ENCODE measurements around the gene GHDC.
"Not testable (repeated sequence)": the region's sequence is repeated elsewhere in the genome, so short reads cannot be mapped to it uniquely, and the experiment has no call there.

The GHDC gene

DNA sequence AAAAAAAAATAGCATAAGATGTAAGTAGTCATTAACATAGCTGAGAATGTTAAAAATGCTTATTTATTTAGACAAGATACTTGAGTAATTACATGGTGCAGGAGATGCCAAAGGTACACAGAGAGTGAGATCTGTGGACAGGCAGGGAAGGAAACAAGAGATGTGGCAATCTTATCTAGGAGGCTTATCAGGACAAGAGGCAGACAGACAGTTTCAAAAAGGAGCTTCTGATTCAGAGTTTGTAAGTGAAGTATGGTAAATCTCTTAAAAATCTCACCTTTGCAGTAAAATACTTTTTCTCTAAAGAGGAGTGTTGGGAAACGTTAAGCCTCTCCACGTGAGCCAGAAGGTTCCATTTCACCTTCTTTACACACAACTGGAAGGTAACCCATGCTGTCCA, 19.9 kb upstream of the GHDC start:
- Mint-ChIP-seq H3K36me3 (peaks cover 10% of the 10 kb centered on the region), H3K27me3 (no peaks in the 10 kb centered on the region)

DNA sequence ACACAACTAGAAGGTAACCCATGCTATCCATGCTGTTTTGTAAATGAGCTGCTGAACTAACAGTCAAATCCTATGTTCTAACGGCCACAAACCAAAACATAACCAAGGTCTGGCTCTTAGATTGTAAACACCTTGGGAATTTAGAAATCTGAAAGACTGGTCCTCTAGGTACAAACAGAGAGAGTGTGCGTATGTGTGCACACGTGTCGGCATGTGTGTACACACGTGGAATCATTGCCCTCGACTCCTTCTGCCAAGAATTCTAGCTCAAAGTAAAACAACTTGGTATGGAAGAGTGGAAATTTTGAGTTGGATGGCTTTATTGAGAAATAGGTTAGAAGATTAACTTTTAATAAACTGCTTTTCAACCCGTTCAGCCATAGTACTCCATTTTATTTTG, 18.1 kb upstream of the GHDC start:
- Mint-ChIP-seq H3K27me3 (no peaks in the 10 kb centered on the region), H3K4me1 (no peaks in the 10 kb centered on the region), H3K36me3 (peaks cover 12% of the 10 kb centered on the region), H3K27ac (no peak overlapping the region), H3K4me3 (no peak overlapping the region), H3K9me3 (no peaks in the 10 kb centered on the region)

More for the DNA sequence above, 19.9 kb upstream of the GHDC start:
- Mint-ChIP-seq H3K4me1 (no peaks in the 10 kb centered on the region), H3K27ac (peak overlapping the region; percentile 26), H3K9me3 (no peaks in the 10 kb centered on the region), H3K4me3 (no peak overlapping the region)

DNA sequence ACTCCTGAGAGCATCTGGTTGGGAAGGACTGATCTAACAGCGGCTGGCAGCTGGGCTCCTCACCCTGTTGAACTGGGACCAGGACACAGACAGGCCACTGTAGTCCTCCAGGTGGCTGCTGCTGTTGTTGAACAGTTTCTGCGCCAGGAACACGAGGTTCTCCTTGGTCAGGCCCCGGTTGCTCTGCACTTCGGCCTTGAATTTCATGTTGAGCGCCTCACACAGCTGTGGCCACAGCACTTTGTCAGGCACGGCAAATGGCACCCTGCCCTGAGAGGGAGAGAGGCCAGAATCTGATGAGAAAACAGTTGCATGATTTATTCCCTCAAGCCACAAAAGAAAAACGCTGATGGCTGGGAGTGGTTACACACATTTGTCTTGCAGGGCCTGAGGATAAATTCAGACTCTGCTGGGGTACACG, 17.6 kb upstream of the GHDC start:
- H3K27me3 Mint-ChIP-seq, H3K36me3 Mint-ChIP-seq, H3K4me3 Mint-ChIP-seq, H3K9me3 Mint-ChIP-seq, H3K4me1 Mint-ChIP-seq: not testable (repeated sequence)
- peak overlapping the region; percentile 35 for H3K27ac Mint-ChIP-seq

DNA sequence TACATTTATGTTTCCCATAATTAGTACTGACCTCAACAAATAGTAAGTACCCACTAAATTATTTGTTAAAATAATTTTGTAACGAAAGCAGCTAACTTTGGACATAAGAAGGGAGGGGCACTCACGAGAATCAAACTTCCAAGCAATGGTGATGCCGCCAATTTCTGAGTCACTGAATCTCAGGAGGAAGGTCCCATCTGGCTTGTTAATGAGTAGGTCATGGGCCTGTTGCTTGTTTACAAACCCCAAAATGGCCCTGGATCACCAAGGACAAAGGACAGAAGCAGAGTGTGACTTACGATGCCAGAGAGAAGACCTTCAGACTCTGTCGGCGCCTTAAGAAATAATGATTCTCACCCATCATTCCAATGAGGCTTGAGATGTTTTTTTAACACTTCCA, 15.8 kb upstream of the GHDC start:
- Mint-ChIP-seq H3K27me3 (no peaks in the 10 kb centered on the region), H3K4me1 (no peaks in the 10 kb centered on the region), H3K4me3 (no peak overlapping the region), H3K27ac (no peak overlapping the region), H3K36me3 (peaks cover 11% of the 10 kb centered on the region), H3K9me3 (no peaks in the 10 kb centered on the region)

DNA sequence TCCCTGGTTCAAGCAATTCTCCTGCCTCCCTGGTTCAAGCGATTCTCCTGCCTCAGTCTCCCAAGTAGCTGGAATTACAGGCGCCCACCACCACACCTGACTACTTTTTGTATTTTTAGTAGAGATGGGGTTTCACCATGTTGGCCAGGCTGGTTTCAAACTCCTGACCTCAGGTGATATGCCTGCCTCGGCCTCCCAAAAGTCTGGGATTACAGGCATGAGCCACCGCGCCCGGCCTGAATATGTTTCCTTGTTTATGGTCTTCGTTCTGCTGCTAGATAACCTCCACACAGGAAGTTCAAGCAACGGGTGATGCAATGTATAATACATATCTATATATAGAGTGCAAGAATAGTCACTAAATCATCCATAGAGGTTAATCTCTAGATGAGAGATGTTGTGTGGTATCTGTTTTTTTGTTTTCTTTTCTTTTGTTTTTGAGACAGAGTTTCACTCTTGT, 11.9 kb upstream of the GHDC start:
- not testable (repeated sequence) for H3K4me1 Mint-ChIP-seq, H3K36me3 Mint-ChIP-seq, H3K27me3 Mint-ChIP-seq, H3K9me3 Mint-ChIP-seq, H3K4me3 Mint-ChIP-seq
- peak overlapping the region; percentile 51 for H3K27ac Mint-ChIP-seq

DNA sequence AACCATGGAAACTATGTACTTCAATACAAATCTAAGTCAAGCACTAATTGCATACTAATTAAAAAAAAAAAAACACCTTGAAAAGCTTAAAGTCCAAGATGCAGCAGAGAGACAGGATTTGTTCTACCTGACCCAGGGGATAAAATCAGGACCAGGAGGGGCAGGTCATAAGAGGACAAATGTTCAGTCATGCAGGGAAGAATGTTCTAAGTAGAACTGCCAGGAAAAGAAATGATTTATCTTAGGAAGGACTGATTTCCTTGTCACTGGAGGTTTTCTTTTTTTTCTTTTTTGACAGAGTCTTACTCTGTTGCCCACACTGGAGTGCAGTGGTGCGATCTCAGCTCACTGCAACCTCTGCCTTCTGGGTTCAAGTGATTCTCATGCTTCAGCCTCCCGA, 9.1 kb upstream of the GHDC start:
- Mint-ChIP-seq H3K4me3 (no peak overlapping the region), H3K36me3 (peaks cover 4% of the 10 kb centered on the region), H3K27ac (peak overlapping the region; percentile 8), H3K4me1 (no peaks in the 10 kb centered on the region), H3K9me3 (no peaks in the 10 kb centered on the region), H3K27me3 (no peaks in the 10 kb centered on the region)

DNA sequence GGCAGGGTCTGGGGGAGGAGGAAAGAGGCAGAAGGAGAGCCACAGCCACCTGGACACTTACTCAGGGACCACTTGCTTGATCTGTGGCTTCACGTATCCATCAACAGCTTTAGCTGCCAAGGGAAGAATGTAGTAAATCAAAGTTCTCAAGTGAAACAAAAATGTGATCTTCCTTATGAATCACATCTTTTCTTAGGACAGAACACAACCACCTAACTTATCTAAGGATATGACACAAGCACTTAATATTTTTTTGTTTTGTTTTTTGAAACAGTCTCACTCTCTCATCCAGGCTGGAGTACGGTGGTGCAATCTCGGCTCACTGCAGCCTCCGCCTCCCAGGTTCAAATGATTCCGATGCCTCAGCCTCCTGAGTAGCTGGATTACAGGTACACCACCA, 8.4 kb upstream of the GHDC start:
- Mint-ChIP-seq H3K4me3 (no peak overlapping the region), H3K27ac (peak overlapping the region; percentile 8), H3K4me1 (no peaks in the 10 kb centered on the region), H3K36me3 (peaks cover 4% of the 10 kb centered on the region), H3K27me3 (no peaks in the 10 kb centered on the region), H3K9me3 (no peaks in the 10 kb centered on the region)

DNA sequence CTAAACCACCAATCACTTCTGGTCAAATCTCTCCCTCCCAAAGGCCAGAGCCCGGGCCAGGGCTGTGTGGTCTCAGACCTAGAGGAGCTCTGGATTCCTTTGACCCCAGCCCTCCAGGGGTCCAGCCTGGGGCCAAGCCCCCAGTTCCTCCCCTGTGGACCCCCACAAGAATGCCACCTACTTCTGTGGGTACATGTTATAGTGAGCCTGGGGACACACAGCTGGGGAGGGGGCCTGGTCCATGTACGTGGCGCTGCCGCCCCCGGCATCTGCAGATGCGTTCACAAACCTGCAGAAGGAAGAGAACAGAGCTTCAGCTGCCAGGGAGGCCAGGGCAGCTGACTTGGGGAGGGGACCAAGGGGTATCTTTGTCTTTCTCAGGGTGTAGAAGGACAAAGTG, 7.9 kb upstream of the GHDC start:
- no peaks in the 10 kb centered on the region for H3K9me3 Mint-ChIP-seq
- no peak overlapping the region for H3K4me3 Mint-ChIP-seq
- H3K36me3 Mint-ChIP-seq: peaks cover 5% of the 10 kb centered on the region
- no peaks in the 10 kb centered on the region for H3K4me1 Mint-ChIP-seq
- no peak overlapping the region for H3K27ac Mint-ChIP-seq
- no peaks in the 10 kb centered on the region for H3K27me3 Mint-ChIP-seq

DNA sequence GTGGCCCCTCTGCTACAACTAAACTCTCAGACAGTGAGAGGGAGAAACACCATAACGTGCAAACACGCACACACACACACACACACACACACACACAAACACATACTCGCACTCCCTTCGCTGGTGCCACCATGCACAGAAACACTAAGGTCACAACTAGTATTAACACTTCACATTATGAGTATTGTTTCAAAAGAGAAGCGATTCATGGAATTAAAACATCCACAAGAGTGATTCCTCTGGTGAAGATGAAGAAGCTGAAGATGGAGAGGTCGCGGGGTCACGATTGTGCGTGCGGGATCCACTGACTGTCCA, 7.1 kb upstream of the GHDC start:
- peak overlapping the region; percentile 48 for H3K27ac Mint-ChIP-seq
- no peaks in the 10 kb centered on the region for H3K9me3 Mint-ChIP-seq
- no peak overlapping the region for H3K4me3 Mint-ChIP-seq
- peaks cover 5% of the 10 kb centered on the region for H3K36me3 Mint-ChIP-seq
- H3K27me3 Mint-ChIP-seq: no peaks in the 10 kb centered on the region
- no peaks in the 10 kb centered on the region for H3K4me1 Mint-ChIP-seq

DNA sequence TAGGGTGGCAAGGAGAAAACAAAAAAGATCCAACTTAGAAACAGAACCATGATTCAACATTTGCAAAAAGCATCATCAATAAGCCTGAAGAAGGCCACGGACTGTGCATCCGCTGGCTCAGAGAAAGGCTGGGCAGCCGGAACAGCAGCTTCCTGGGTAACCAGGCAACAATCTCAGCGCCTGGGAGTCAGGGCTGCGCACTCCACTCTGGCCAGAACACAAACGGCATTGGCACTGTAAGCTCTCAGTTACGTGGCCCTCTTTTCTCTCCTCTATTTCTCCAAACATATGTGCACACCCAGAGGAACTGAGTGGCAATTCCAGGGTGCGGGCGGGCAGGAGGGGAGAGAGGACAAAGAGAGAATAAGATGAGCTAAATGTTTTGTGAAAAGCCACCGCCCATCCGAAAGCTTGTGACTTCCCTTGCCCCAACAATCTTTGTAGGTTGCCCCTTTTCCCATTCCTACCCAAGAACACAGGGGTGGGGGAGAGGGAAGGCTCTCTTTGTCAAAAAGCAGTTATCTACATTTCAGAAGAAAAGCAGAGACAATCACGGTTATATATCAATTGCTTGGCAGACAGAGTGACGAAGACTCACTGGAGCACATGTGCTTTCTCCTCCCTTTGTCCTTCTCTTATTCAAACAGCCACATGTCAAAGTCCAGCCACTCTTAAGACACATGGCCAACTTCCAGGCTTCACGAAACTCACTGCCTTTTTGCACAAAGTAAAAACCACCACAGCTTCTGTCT, 6.6 kb upstream of the GHDC start:
- Mint-ChIP-seq H3K27ac (peak overlapping the region; percentile 43), H3K9me3 (no peaks in the 10 kb centered on the region), H3K27me3 (no peaks in the 10 kb centered on the region), H3K4me3 (no peak overlapping the region), H3K36me3 (peaks cover 5% of the 10 kb centered on the region), H3K4me1 (no peaks in the 10 kb centered on the region)

DNA sequence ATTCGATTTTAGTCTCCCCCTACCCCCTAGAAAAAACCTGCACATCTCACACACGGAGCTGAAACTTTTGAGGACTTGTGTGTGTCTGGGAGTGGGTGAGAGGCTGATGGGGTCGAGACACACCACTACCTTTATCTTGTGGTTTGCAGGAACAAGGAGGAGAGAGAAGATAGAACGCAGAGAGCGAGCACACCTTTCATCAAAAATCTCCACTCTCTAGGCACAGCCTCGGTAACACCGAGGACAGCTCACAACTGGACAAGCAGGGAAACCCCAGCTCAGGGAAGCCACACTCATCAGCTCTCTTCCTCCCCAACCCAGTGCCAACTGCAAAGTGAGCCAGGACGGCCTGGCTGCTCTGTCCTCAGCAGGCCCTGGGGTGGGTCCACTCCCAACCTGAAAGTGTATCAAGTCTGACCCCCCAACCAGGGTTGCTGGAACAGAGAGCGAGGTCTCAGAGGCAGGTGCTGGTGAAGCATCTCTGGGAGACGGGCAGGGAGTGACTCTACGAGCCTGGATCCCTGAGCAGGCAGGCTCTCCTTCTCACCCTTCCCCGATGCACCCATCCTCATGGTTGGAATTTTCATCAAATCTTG, 5.2 kb upstream of the GHDC start:
- Mint-ChIP-seq H3K27ac (peak overlapping the region; percentile 42), H3K4me1 (peaks cover 1% of the 10 kb centered on the region), H3K36me3 (peaks cover 3% of the 10 kb centered on the region), H3K27me3 (no peaks in the 10 kb centered on the region), H3K9me3 (no peaks in the 10 kb centered on the region), H3K4me3 (no peak overlapping the region)

DNA sequence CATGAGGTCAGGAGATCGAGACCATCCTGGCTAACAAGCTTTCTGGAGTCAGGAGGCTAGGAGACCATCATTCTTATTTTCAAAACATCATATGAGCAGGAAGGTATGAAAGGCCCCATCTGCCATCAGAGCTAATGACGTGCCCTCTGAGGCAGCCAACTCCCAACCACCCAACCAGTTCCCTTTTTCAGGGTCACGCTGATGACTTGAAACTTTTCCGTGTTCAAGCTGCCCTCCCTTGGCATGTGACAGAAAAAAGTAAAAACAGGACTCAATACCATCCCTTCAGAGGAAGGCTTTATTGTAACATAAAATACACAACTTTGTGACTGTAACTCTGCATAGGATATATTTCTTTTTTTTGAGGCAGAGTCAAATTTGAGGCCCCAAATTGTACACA, 4.6 kb upstream of the GHDC start:
- Mint-ChIP-seq H3K27ac (no peak overlapping the region), H3K27me3 (no peaks in the 10 kb centered on the region), H3K4me1 (peaks cover 7% of the 10 kb centered on the region), H3K36me3 (peaks cover 3% of the 10 kb centered on the region), H3K9me3 (no peaks in the 10 kb centered on the region), H3K4me3 (no peak overlapping the region)

DNA sequence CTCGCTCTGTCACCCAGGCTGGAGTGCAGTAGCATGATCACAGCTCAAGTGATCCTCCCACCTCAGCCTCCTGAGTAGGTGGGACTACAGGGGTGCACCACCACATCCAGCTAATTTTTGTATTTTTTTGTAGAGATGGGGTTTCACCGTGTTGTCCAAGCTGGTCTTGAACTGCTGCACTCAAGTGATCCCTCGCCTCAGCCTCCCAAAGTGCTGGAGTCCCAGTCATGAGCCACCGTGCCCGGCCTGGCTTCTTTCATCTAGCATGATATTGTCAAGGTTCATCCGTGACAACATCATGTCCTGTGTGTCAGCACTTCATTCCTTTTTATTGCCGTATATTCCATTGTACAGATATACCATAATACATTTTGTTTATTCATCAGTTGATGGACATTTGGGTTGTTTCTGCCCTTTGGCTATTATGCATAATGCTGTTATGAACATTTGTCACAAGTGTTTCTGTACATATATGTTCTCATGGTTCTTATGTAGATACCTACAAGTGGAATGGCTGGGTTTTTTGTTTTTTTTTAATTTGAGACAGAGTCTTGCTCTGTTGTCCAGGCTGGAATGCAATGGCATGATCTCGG, 3.4 kb upstream of the GHDC start:
- Mint-ChIP-seq H3K27ac (peak overlapping the region; percentile 46), H3K27me3 (no peaks in the 10 kb centered on the region), H3K4me1 (peaks cover 18% of the 10 kb centered on the region), H3K4me3 (no peak overlapping the region), H3K36me3 (peaks cover 3% of the 10 kb centered on the region), H3K9me3 (no peaks in the 10 kb centered on the region)

DNA sequence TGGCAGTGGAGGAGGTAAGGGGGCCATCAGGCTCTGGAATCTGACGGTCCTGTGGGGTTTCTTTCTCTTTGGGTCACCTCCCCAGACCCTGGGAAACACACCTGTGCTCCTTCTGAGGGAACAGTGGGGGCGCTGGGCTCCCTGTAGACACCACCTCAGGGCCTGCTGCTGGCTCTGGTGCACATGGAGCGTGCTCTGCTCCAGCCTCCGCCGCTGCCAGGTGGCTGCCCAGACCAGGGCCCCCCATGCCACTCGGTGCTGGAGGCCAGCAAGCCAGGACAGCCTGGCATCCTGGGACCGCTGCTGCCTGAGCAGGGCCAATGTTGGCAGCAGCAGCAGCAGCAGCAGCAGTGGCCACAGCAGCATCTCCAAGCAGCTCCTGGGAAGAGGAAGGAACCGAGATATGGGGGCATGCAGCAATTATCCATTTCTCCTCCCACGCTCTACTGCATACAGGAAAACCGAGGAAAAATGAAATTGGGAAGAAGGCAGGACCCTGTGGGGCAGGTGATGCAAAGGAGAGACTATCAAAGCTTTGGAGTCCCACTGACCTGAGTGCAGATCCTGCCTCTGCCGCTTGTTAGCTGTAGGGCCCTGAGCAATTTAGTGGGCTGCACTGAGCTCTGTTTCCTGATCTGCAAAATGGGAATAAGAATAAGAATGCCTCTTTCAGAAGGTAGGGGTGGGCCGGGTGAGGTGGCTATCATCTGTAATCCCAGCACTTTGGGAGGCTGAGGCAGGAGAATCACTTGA, 902 bp downstream of the GHDC start:
- H3K4me1 Mint-ChIP-seq: peaks cover 23% of the 10 kb centered on the region
- H3K36me3 Mint-ChIP-seq: peaks cover 1% of the 10 kb centered on the region
- peak overlapping the region; percentile 97 for H3K4me3 Mint-ChIP-seq
- H3K27me3 Mint-ChIP-seq: no peaks in the 10 kb centered on the region
- peak overlapping the region; percentile 96 for H3K27ac Mint-ChIP-seq
- H3K9me3 Mint-ChIP-seq: no peaks in the 10 kb centered on the region

DNA sequence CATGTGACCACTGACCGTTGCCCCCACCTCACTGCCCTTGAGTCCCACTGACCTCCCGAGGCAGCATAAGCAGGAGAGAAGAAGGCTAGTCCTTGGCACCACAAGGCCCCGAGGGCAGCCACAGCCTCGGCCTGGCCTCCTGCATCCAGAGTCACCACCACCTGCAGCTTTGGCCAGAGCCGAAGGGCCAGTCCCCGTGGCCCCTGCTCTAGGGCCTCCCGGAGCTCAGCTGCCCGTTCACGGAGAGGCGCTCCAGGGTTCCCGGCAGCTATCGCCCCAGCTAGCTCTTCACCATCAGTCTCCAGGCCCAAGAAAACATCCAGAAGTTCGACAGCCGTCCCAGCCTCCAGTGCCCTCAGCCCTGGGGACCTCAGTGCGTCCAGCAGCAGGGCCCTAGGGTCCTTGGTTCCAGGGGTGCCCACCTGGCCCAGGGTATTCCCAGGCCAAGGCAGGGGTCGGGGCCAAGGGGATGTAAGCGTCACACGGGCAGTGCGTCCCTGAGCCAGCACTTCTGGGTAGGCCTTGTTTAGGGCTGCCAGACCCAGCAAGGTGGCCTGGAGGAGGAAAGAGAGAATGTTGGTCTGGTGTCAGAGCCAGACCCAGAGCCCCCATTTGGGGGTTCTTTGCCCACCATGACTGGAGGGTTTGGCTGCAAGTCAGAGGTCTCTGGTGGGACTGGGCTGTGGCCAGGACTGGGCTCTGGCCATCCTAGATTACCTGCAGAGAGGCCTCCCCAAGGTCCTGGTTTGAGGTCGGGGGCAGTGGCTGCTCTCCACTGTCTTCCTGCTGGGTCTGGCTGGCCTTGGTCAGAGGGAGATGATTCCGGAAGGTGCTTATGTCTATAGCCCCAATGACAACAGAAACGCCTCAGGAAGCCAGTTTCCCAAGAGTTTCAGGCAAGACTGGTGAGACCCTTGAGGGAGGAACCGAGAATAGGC, 1.8 kb downstream of the GHDC start:
- Mint-ChIP-seq H3K4me1 (peaks cover 23% of the 10 kb centered on the region), H3K36me3 (peaks cover 1% of the 10 kb centered on the region), H3K4me3 (peak overlapping the region; percentile 97), H3K27me3 (no peaks in the 10 kb centered on the region), H3K27ac (peak overlapping the region; percentile 17), H3K9me3 (no peaks in the 10 kb centered on the region)

All from activated naive CD4-positive, alpha-beta T cell treated with anti-CD3 and anti-CD28 coated beads, Interleukin-2, amount 50 U/mL, for 24 hours (primary cell).